Sciatic nerve (tissue), 2 donors: ENCODE data around the gene PTPRN2. TPM values are rescaled to one million over a fixed set of nuclear protein-coding genes. Genes with fewer than 3 reads are reported as not detected.

Source experiments
- ATAC-seq: fragments of 200-7000 bp; cut with Tn5 transposase; one replicate; pipeline ENCODE4 v1.9.1; 2020; ENCODE audit warnings: mild to moderate bottlenecking, moderate library complexity
- DNase-seq: peaks from one replicate; pipeline ENCODE4 v3.0.0-alpha.2; 2020; ENCODE audit warnings: low spot score
- intact Hi-C: fragments of 100-400 bp; cut with DNase I; formaldehyde crosslinking; loops from one replicate; pipeline ENCODE4 v1.14.2; 2022
- total RNA-seq: library from RNA; stranded (reverse); fragmentation: NEBNext Ultra II Directional; extraction: Animal tissue kit (Norgen Biotek cat#: 25700); gene quantifications from one replicate; pipeline ENCODE4 v1.2.1, GENCODE V29; 2021
- donor health status: DM: no; HTN: no; CAD: no.
- donor health status: DM: no; HTN: no; CAD: no.

Gene PTPRN2
- total RNA-seq, 1 donor from 2014 or later = 12.7 TPM

DNA sequence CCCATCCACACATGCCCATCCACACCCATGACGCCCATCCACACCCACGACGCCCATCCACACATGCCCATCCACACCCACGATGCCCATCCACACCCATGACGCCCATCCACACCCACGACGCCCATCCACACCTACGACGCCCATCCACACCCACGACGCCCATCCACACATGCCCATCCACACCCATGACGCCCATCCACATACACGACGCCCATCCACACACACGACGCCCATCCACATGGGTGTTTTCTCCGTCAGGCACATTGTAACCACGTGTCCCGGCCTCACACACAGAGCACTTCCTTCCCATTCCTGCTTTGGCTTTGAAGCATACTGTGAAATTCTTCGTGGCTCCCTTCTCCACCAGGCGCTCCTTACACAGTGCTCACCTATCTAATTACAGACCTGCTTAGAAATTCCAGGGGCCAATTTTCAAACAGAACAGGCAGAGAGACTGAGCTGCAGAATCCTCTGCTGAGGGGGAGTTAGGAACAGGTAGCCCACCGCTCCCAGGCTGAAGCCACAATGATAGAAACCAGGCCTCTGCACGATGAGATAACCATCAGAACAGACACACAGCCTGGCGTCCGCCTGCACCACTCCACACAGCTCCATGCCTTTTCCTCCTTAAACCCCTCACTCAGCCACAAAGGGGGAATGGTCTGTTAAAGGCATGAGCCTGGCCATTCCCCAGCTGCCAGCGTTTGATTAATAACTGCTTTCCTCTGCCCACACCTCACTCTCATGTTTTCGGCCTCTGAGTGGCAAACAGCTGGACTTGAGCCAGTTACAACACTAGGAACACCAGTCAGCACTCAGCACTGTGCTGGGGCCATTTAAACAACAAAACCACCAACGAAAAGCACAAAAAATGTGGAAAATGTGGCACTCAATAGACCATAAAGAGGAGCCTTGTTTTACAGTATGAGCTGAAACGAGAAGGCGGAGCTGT is 501.6 kb downstream of the PTPRN2 start:
- ATAC-seq (no peak), DNase-seq (peak; percentile 23)
- intact Hi-C loops = no loop called here

DNA sequence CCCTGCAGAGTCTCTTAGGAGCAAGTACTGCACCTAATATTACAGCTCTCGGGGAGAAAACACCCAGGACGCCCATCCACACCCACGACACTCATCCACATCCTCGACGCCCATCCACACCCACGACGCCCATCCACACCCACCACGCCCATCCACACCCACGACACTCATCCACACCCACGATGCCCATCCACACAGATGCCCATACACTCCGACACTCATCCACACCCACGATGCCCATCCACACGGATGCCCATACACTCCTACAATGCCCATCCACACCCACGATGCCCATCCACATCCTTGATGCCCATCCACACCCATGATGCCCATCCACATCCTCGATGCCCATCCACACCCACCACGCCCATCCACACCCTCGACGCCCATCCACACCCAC is 503.1 kb downstream of the PTPRN2 start:
- intact Hi-C loops = no loop called here
- peak; percentile 48 for DNase-seq
- ATAC-seq = no peak

DNA sequence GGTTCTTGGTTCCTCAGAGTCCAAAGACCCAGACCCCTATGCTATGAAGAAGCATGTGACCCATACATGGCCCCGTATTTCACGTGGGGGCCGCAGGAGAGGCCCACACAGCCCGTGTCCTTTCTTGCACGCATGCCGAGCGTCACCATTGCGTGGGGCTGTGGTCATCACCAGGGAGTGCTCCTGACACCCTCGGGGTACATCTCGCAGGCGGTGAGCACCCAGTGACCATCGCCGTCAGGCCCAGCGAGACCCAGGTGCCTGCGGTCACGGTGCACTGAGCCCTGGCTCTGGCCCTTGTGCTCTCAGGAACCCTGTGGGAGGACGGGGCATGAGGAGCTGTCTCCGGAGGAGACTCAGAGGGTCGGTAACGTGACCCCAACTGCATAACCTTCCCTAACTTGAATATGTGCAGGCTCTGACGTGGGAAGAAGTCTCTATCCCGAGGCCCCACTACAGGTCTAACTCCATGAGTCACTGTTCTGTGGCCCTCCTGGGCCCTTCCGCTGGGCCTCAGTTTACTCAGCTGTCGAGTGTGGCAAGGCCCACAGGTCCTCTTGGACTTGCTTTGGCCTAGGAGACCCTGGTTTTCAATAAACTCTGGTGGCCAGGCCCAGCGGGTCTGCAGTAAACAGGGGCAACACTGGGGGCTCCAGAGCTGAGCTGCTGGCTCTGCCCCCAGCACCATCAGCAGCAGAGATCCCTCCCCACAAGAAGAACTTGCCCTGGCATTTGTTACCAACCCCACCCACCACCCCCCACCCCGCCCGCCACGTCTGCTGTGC is 503.9 kb downstream of the PTPRN2 start:
- DNase-seq (peak; percentile 37), ATAC-seq (no peak)
- intact Hi-C loops = no loop called here

DNA sequence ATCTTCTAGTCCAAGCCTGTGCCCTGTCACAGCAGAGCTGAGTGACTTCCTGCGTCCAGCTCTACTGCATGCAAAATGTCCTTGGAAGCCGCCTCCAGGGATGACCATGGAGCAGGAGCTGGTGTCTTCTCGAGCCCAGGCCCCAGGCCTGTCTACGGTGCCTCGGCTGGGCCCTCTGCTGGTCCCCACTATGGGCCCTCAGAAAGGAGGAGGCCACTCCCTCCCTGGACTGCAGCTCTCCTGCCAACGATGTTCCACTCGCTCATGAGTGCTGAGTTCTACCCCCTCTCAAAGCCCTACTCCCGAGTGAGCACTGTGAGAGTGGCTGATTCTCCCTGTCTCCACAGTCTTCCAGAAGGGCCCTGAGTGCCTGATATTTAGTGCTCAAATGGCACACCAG is 504.9 kb downstream of the PTPRN2 start:
- no peak for ATAC-seq
- no peak for DNase-seq
- intact Hi-C loops = no loop called here

DNA sequence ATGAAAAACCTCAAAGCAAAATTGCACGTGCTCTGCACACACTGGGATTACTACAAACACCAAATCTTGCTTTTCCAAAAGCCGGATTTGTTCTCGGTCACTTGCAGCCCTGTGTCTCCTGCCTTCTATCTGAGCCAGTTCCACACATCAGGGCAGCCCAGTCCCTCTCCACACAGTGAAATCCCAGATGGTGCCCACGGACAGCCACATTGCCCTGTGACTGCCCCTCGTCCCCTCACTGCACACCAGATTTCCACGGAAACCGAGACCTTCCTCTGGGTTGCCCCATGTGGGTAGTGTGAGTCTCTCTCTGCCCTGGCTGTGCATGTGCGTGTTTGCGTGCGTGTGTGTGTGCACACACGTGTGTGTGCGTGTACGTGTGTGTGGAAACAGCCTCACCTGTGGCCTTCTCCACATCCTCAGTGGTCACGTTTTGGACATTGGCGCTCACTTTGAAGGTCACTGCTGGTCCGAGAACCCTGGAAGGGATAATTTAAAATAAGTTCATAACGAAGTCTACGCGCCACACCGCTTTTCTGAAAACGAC is 506.7 kb downstream of the PTPRN2 start:
- no peak for ATAC-seq
- intact Hi-C loops = no loop called here
- DNase-seq = no peak

DNA sequence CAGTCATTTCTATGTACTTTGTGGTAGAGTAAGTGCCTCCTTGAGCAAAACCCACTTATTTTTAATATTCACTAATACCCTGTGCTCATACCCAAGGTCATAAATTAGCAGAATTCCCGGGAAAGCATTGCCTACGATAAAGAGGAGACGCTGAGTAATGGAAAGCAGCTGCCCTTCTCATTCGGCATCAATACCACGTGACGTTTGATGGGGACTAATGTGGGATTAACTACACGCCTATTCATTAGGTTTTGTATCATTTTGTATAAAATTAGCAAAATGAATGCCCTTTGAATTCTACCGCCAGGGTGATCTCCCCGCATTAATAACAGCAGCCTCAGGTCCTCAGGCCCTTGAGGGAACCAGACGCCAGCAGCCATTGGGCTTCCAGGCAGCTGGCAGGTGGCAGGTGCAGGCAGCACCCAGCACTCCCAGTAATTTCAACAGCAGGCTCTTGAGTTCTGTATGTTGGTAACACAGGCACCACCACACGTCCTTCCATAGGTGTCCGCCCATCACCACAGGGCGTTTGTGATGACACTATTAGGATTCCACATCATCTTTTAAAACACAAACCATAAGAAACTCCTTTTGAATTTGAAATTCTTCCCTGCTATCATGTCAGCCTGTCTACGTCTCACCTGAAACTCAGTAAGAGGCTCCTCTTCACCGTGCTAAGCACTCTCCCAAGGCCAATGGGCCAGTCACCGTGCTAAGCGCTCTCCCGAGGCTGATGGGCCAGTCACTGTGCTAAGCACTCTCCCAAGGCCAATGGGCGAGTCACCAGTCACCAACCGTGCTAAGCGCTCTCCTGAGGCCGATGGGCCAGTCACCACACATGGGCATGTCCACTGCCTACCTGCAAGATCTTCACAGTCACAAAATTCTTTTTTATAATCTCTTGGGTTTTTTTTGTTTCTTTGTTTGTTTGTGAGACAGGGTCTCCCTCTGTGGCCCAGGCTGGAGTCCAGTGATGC is 509.4 kb downstream of the PTPRN2 start:
- intact Hi-C loops = no loop called here
- ATAC-seq = no peak
- DNase-seq = no peak

DNA sequence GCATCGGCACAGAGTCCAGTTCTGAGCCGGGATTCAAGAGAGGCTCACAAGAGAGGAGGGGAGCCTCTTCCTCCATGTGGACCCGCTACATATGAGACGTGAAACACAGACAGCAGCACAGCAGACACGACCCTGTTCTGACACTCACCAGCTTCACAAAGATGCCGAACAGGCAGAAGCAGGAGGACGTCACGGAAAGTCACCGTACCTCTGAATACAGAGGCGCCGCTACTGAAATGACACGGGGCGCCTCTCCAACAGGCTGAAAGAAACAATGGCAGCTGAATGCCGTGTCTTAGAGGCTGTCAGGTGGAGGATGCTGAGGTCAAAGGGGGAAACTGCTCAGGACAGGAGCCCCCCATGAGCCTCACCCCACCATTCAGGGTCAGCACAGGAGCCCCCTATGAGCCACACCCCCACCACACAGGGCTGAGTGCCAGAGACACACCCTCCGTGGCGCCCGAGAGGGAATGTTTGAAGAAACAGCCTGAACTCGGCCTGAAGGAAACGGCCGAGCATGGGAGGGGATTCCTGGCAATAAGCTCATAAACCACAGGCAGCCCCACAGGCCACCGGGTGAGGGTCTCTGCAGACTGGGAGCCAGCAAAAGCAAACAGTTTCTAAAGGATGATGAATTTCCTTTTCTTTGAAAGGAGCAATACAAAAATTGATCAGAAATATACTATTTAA is 510.3 kb downstream of the PTPRN2 start:
- ATAC-seq = no peak

DNA sequence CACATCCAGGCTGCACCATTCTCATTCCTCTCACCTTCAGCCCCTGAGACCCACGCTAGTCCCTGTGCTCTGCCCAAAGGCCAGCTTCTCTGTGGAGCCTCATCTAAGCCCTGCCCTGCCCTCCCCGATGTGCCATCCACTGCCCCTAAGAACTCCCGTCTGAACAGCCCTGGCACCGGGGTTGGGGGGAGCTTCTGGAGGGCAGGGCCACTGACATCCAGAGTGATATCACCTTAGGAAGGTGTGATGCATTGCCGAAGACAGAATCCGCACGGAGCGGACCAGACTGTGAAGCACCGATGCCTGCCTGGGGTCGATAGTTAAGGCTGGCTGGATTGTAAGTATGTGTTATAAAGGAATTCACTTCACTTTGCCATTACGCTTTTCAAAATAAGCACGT is 511.0 kb downstream of the PTPRN2 start:
- intact Hi-C loops = no loop called here
- DNase-seq (no peak), ATAC-seq (no peak)

More for the DNA sequence above, 510.3 kb downstream of the PTPRN2 start:
- DNase-seq = no peak
- intact Hi-C loops = no loop called here

DNA sequence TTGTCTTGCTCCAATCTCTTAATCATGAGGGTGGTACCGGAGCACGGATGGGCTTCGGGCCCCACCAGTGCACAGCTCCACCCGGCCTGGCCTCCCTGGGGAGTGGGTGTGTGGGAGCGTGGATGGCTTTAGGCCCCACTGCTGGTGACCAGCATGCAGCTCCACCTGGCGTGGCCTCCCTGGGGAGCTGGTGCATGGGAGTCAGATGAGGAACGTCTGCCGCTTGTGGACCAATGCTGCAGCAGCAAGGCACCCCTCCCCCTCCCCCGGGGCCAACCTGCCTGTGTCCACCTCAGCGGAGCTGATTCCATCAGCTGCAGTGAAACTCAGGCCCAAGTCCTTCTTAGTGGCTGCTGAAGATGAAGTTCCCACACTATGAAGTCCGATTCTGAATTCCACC is 511.4 kb downstream of the PTPRN2 start:
- intact Hi-C loops = no loop called here
- ATAC-seq = peak; percentile 26
- no peak for DNase-seq

DNA sequence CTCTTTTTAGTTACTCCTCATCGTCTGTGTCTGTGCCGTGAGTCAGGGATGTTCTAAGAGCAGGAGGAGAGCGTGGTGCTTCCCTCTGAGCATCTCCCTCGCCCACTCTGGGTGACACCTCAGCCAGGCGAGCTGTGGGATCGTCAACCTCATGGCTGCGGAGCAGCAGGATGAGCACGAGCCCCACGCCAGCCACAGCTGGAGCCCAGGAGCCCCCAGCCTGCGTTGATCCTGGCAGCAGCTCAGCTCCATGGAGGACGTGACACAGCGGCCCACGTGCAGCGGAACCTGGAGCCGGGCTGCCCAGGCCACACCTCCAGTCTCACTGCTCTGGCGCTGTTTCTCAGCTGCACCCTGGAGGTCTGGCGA is 512.0 kb downstream of the PTPRN2 start:
- DNase-seq (no peak), ATAC-seq (no peak)
- intact Hi-C loops = no loop called here

DNA sequence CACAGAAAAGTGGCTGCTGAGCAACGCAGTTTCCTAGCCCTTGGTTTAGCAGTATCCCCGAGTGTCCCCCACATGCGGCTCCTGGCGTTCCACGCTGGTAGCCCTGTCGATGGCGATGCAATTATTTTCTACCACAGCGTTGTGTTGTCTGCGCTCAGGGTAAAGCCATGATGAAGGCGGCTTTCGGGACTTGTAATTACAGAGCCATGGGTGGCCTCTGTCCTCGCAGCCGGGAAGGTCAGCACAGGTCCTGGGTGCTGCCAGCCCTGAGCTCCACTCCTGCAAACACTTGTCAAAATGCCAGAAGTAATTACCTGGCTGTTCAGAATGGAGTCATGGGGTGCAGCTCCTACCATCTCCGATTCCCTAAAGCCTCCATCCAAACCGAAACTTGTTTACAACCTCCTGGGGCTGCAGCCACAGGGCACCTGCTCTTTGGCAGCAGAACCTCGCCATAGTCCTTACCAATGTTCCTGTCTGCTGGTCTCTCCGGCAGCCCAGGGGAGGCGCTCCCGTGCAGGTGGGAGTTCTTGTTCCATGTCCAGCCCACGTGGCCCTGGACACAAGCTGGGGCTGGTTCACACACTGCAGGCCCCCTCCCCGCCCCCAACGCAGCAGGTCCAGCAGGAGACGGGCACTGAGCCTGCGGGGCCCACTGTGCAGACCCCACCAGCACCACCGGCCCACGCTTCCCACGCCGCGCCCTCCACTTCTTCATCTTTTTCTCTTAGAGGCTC is 512.6 kb downstream of the PTPRN2 start:
- DNase-seq (peak; percentile 36), ATAC-seq (no peak)
- intact Hi-C loops = no loop called here

DNA sequence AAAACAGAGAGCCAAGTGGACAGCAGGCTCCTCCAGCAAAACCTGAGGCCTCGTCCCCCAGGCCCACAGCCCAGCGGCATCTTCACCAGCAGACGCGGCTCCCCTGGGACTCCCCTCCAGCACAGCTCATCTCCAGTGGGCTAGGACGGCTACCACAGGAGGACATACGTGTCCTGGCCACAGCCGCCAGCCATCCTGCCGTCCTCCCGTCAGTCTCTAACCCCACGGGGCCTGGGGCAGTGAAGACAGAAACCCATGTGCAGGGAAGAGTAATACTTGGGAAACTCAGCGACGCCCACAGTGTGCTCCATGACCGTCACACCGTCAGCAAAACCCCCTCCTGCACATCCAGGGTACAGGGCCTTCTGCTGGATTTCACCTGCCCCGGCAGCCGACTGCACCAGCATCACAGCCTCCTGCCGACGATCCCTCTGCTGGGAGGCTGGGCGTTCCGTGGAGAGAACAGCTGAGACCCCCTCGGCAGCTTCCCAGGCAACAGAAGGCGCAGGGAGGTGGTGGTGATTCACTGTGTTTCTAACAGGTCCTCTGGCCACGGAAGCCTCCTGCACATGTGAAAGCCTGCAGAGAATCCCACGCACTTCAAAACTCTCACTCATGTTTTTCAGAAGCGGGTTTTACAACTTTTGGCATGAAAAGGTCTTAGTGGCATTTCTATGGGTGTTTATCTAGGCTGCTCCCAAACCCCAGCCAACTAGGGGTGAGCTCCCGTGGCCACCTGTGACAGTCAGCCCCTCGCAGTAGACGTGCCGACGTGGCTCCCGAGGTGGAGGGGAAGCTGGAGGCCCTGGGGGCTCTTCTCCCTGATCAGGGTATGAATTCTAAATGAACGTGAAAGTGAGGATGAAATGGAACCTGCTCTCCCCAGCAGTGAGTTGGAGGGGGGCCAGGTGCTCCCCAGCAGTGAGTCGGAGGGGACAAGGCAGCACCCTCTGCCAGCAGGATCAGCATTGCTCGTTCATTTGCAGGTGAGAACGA is 513.5 kb downstream of the PTPRN2 start:
- peak; percentile 45 for DNase-seq
- no peak for ATAC-seq
- intact Hi-C loops = no loop called here

DNA sequence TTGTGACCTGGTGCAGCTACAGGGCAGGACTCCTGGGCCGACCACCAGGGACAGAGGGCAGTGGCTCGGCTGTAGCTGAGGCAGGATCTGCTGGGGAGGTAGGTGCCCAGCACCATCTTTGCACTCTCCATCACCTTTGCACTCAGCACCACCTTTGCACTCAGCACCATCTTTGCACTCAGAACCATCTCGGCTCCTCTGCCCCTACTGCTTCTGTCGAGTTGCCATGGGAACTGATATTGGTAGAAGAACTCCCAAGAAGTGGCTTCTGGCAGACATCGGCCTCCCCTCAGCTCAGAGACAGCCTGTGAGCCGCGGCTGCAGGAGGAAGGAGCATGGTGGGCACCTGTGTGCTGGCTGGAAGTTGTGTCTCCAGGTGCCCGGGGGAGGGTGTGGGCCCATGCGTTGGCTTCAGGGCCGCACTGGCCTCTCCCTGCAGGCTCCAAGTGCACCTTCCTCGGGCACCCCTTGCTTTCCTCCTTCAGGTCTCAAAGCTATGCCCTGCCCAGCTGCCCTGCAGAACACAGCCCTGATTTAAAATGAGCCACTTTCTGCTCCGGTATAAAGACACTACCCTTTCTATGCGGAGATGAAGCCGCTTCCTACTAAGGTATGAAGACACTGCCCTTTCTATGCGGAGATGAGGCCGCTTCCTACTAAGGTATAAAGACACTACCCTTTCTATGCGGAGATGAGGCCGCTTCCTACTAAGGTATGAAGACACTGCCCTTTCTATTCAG is 514.5 kb downstream of the PTPRN2 start:
- intact Hi-C loops = no loop called here
- DNase-seq = no peak
- ATAC-seq = no peak

DNA sequence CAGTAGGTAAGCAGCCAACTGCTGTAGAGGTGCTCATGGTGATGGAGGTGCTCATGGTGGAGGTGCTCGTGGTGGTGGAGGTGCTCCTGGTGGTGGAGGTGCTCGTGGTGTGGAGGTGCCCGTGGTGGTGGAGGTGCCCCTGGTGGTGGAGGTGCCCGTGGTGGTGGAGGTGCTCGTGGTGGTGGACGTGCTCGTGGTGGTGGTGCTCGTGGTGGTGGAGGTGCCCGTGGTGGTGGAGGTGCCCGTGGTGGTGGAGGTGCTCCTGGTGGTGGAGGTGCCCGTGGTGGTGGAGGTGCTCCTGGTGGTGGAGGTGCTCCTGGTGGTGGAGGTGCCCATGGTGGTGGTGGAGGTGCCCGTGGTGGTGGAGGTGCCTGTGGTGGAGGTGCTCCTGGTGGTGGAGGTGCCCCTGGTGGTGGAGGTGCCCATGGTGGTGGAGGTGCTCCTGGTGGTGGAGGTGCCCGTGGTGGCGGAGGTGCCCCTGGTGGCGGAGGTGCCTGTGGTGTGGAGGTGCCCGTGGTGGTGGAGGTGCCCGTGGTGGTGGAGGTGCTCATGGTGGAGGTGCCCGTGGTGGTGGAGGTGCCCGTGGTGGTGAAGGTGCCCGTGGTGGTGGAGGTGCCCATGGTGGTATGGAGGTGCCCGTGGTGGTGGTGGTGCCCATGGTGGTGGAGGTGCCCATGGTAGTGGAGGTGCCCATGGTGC is 517.3 kb downstream of the PTPRN2 start:
- DNase-seq (peak; percentile 32), ATAC-seq (no peak)
- intact Hi-C loops = no loop called here

DNA sequence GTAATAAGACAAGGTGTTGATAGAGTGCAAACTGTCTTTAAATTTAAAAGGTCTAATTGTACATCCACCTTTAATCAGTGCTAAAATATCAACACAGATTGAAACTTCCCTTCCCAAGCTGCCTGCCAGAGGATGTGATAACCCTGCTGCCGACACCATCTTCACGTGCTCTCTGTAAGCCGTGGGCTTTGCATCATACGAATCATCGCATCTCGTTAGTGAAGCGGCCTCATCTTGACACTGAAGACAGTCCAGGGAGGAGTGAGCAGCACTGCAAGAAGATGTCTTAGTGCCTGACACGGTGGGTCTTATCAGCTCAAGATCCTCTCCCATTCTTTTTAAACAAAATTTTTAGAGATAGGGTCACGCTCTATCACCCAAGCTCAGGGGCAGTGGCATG is 518.8 kb downstream of the PTPRN2 start:
- peak; percentile 14 for DNase-seq
- intact Hi-C loops = no loop called here
- ATAC-seq = no peak
